GM21367 (cell line): Measurements from ENCODE around the gene NEDD4L.
A peak's percentile ranks its signal among the peaks of the same experiment; 100 is the strongest.

Experiments used
- ATAC-seq: cut with Tn5 transposase; IDR thresholded peaks from one replicate; pipeline ENCODE4 v1.9.1; 2021; ENCODE audit not compliant: unreplicated experiment

NEDD4L gene

GRCh38 chr18:58310517-58310916 lies 266.5 kb downstream of the NEDD4L start:
- ATAC-seq: no peak

GRCh38 chr18:58311390-58311789 lies 267.4 kb downstream of the NEDD4L start:
- ATAC-seq: no peak

- ATAC-seq: no peak
These were observed 269.5 kb downstream of the NEDD4L start for GRCh38 chr18:58313491-58314032.

- no peak for ATAC-seq
These were observed 270.3 kb downstream of the NEDD4L start for GRCh38 chr18:58314284-58314683.

- ATAC-seq: no peak
These were observed 271.0 kb downstream of the NEDD4L start for GRCh38 chr18:58315041-58315440.

- ATAC-seq: no peak
These were observed 271.8 kb downstream of the NEDD4L start for GRCh38 chr18:58315739-58316215.

- ATAC-seq: peak; percentile 45
These were observed 272.6 kb downstream of the NEDD4L start for GRCh38 chr18:58316396-58317342.

GRCh38 chr18:58319719-58320118 lies 275.7 kb downstream of the NEDD4L start:
- no peak for ATAC-seq

GRCh38 chr18:58320907-58321561 lies 277.0 kb downstream of the NEDD4L start:
- ATAC-seq: no peak

GRCh38 chr18:58321986-58322385 lies 278.0 kb downstream of the NEDD4L start:
- ATAC-seq: peak; percentile 82

GRCh38 chr18:58322464-58322863 lies 278.4 kb downstream of the NEDD4L start:
- no peak for ATAC-seq

GRCh38 chr18:58323866-58324762 lies 280.1 kb downstream of the NEDD4L start:
- ATAC-seq: no peak

GRCh38 chr18:58324824-58325480 lies 280.9 kb downstream of the NEDD4L start:
- no peak for ATAC-seq

- ATAC-seq: no peak
These were observed 281.5 kb downstream of the NEDD4L start for GRCh38 chr18:58325494-58325893.

- ATAC-seq: no peak
These were observed 290.0 kb downstream of the NEDD4L start for GRCh38 chr18:58334061-58334460.

- ATAC-seq: no peak
These were observed 291.2 kb downstream of the NEDD4L start for GRCh38 chr18:58335223-58335622.

- ATAC-seq: no peak
These were observed 291.8 kb downstream of the NEDD4L start for GRCh38 chr18:58335821-58336220.

GRCh38 chr18:58336605-58337004 lies 292.6 kb downstream of the NEDD4L start:
- ATAC-seq: no peak

- ATAC-seq: no peak
These were observed 293.3 kb downstream of the NEDD4L start for GRCh38 chr18:58337285-58337684.

GRCh38 chr18:58337686-58338085 lies 293.7 kb downstream of the NEDD4L start:
- no peak for ATAC-seq
